Peyer's patch (tissue), 4 donors: ENCODE measurements around the gene EPB41L1.

Source experiments
- POLR2A ChIP-seq, 2 donors: fragments of 450-650 bp; IDR thresholded peaks; one replicate each; pipeline ENCODE4 v1.5.1; 2017; ENCODE audit warnings: antibody characterized with exemption in 2 of 2, mild to moderate bottlenecking in 2 of 2, moderate library complexity in 2 of 2
- TF ChIP-seq, protein P1 (sequence below), 6 experiments: fragments of 450-650 bp in 4 of 6; fragments of 200-600 bp in 2 of 6; sonication (generic) in 1 of 6; IDR thresholded peaks; one replicate each; pipeline ENCODE4 v1.5.1; 2017 to 2019; ENCODE audit warnings: antibody characterized with exemption in 6 of 6, mild to moderate bottlenecking in 3 of 6, moderate library complexity in 1 of 6

- TF ChIP-seq, protein P1, sequence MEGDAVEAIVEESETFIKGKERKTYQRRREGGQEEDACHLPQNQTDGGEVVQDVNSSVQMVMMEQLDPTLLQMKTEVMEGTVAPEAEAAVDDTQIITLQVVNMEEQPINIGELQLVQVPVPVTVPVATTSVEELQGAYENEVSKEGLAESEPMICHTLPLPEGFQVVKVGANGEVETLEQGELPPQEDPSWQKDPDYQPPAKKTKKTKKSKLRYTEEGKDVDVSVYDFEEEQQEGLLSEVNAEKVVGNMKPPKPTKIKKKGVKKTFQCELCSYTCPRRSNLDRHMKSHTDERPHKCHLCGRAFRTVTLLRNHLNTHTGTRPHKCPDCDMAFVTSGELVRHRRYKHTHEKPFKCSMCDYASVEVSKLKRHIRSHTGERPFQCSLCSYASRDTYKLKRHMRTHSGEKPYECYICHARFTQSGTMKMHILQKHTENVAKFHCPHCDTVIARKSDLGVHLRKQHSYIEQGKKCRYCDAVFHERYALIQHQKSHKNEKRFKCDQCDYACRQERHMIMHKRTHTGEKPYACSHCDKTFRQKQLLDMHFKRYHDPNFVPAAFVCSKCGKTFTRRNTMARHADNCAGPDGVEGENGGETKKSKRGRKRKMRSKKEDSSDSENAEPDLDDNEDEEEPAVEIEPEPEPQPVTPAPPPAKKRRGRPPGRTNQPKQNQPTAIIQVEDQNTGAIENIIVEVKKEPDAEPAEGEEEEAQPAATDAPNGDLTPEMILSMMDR (IDR thresholded peaks at IDR 0.05) = no peak
- no peak for TF ChIP-seq POLR2A (IDR thresholded peaks at IDR 0.05)
Observed at GRCh38 chr20:36201198-36201597, 46.7 kb downstream of the EPB41L1 start.
